Smooth muscle cell of the brain vasculature (primary cell): ENCODE results near the gene PDLIM4.
A peak's percentile ranks its signal among the peaks of the same experiment; 100 is the strongest.

ENCODE experiments used
- DNase-seq: peaks from one replicate; pipeline ENCODE4 v3.0.0-alpha.2; 2012; ENCODE audit warnings: low read depth, low spot score

The PDLIM4 gene

DNA sequence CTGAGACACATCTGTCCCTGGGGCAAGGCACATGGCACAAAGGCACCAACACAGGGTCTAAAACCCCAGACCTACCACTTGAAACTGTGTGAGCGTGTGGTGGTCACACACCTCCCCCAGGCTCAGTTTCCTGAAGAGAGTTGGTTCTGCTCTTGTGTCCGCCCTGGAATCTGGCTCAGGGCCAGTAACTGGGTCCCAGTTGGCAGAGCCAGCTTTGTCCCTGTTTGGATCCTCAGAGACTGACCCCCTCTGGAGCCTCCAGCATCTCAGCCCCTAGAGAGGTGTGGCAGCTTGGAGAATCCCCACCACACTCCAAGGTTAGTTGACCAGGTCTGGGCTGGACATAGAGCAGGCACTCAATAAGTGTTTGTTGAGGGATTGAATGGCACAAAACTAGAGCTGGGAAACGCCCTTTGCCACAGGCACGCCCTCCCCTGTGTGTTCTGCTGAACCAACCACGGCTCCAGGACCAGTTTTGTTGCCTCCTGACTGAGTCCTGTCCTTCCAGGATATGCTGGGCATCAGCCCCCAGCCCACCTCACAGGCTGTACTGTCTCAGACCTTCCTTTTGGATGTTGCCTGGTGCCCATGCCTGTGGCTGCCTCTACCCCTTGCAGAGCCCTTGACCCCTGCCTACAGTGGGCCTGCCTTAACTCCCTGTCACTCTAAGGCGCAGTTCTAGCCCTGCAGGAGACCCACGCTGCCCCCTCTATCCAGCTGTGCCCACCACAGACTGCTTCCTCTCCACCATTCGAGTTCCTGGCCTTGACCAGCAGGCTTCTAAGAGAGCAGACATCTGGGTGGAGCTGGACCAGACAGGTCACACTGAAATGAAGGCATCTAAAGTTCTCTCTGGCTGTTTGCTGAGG is 3.8 kb upstream of the PDLIM4 start:
- DNase-seq, result no peak

- DNase-seq, result no peak
Measured at GRCh38 chr5:132254321-132254977, 3.0 kb upstream of the PDLIM4 start.

DNA sequence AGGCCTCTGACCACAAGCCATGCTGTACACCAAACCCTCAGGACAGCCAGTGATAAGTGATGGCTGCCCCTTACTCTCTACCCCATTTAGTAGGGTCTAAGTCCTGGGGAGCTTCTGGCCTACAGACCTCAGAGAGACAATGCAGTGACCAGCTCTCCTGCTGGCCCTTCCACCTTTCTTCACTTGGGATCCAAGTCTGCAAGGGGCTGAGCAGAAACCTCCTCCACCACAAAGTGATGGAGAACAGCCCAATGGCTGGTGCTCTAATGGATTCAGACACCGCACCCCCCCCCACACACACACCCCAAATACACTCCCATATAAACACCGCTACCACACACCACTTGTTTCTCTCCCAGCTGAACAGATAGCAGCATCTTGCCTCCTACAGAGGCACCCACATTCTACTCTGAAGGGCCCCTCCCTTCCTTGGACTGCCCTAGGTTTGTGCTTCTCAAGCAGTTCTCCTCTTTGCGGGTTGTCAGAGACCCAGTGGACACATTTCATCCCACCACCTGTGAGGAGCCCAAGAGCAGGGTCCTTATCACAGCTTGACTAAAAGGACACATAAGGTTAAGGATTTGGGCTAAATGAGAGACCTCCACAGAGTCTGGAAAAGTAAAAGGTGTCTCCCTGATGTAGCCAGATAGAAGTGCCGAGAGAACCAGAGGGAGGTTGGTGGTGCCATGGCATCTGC is 1.3 kb upstream of the PDLIM4 start:
- no peak for DNase-seq

DNA sequence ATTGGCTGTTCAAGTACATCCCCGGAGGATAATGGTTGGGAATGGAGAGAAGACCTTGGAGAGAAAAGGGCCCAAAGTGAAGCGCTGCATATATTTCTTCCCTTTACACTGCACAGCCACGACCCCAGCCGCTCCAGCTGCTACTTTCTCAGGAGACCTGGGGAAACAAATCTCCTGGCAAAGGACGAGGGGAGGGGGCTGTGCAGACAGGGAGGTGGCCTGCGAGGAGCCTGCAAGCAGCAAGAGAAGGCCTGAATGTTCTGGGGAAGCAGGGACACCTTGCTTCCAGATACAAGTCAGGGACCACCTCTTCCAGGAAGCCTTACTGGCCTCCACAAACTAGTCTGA is 739 bp upstream of the PDLIM4 start:
- no peak for DNase-seq

DNA sequence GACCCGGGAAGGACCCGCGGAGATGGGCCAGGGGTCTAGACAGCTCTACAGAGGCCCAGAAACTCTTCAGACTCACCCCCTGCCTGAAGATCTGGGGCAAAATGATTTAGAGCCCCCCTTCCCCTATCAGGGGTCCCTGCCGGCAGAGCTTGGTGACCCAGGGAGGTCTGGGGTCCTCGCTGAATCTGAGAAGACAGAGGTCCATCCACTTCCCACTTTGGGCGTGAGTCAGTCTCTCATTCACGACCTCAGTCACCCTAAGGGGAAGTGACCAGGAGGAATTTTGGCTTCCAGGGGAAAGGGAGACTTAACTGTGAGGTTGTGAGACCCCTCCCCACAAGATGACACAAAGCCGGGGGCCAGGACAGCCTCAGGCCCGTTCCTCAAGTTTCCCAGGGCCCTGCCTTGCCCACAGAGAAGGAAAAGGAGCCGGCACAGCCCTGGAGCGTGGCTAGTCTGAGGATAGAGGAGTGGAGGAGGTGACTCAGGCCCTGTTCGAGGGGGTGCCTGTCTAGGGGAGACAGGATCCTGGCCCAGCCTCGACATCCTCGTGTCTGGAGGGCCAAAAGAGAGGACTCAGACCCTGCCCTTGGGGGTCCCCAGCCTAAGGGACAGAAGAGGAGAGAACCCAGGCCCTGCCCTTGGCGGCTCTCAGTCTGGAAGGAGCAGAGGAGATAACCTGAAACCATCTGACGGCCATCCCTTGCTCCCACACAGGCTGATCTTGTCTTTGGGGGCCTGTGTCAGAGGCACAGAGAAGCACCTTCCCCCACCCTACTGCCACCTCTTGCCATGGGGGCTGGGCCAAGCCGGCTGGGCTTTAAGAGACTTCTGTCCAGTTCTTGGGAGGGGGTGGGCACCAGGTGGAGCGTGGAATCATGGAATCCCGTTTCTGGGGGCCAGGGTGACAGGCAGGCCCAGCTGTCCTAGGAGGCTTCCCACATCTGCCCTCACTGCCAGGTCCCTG is 889 bp downstream of the PDLIM4 start:
- DNase-seq, result no peak

DNA sequence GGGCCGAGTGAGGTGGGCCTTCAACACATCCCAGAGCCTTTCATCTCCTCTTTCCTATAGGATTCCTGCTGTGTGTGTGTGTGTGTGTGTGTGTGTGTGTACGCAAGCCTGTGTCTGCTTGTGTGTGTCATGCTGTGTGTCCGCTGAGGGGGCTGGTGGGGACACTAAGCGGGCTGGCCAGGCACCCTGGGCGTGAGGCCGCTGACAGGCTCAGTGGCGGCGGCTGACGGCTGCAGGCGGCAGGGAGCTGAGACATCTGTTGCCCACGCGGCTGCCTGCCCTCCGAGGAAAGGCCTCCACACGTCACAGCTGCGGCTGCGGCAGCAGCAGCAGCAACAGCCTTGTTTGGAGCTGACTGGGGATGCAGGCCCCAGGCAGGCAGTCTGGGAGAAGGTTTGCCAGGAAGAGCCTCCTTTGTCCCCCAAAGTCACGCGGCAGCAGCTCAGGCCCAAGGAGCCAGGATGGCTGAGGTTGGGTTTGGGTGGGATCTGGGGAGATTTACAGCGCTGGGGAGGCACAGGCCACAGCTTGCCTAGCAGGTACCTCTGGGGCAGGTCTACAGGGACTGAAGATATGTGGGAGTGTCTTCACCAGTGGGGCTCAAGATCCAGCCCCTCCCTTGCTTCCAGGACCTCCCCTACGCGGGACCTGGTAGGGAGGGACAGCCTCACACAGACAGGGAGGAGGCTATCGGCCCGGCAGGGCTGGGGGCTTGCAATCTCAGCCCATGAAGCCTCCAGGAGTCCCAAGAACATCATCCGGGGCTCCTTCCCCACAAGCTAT is 1.8 kb downstream of the PDLIM4 start:
- DNase-seq, result peak; percentile 65

DNA sequence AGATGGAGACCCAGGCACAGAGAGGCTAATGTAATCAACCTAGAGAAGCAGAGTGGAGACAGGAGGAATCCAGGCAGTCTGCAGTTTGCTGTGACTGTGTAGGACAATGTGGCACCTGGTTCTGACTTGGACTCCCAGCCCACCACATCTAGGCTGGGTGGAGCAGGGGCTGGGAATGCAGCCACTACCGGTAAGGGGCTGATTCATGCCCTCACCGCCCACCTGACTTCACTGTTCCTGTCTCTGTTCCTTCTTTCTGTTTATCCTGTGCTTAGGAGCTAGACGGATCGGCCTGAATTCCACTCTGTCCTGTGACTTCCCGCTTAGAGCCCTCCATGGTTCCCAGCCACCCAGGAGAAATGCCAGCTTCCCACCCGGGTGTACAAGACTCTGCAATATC is 2.6 kb downstream of the PDLIM4 start:
- DNase-seq, result no peak

GRCh38 chr5:132260714-132261551 is 3.4 kb downstream of the PDLIM4 start:
- no peak for DNase-seq

DNA sequence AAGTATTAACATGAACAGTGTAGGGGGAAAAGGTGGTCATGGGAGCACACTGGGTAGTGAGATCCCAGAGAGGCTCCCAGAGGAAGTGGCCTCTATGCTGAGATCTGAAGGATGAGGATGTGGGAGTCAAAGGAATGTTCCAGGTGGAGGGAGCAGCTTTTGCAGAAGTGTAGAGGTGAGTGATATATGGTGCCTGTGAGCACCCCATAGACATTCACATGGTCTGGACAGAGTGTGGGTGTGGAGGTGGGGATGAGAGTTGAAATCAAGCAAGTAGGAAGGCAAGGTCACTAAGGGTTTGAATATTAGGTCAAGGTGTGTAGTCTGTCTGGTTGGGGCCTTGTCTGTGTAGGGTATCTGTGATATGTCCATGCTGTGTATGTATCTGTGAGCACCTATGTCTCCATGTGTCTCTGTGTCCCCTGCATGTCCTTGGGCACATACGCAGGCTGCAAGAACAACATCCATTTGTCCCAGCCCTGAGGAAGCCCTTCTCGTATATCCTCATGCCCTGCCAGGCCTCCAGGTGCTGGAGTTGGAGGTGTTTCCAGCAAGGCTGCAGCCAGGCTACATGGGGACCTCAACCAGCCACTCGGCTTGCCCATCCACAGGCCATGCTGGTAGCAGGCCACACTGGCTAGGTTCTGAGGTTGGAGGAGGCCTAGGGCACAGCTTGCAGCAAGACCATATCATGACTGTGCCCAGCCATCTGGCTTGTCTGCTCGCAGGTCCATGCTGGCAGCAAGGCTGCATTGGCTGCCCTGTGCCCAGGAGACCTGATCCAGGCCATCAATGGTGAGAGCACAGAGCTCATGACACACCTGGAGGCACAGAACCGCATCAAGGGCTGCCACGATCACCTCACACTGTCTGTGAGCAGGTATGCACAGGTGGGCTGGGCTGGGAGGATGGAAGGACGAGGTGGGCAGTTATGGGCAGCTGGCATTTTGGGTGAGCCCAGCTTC is 4.7 kb downstream of the PDLIM4 start:
- DNase-seq, result no peak

DNA sequence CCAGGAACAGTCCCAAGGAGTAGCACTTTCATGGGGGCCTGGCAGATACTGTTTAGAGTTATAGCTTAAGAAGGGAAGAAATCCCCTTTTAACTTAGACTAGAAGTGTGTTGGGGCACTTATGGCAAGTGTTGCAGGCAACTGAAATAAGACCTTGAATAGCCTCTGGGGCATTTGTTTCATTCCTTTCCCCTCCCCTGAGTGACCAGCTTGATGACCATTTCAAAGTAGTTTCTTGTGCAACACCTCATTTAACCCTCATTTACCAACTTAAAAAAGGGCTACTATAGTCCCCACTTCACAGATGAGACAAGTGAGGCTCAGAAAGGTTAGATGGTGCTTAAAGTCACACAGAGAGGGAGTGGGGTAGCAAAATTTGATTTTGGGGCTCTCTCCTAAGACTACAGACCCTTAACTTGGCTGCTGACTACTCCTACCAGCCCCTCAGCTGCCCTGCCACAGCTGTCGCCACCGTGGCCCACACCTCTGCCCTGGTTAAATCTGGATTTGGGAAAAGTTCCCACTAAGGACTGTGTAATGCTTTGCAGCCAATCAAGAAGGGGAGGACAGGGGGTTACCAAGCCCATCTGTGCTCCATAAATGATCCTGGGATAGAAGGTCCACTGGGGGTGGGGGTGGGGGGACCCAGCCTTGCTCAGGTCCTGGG is 5.5 kb downstream of the PDLIM4 start:
- DNase-seq, result no peak

DNA sequence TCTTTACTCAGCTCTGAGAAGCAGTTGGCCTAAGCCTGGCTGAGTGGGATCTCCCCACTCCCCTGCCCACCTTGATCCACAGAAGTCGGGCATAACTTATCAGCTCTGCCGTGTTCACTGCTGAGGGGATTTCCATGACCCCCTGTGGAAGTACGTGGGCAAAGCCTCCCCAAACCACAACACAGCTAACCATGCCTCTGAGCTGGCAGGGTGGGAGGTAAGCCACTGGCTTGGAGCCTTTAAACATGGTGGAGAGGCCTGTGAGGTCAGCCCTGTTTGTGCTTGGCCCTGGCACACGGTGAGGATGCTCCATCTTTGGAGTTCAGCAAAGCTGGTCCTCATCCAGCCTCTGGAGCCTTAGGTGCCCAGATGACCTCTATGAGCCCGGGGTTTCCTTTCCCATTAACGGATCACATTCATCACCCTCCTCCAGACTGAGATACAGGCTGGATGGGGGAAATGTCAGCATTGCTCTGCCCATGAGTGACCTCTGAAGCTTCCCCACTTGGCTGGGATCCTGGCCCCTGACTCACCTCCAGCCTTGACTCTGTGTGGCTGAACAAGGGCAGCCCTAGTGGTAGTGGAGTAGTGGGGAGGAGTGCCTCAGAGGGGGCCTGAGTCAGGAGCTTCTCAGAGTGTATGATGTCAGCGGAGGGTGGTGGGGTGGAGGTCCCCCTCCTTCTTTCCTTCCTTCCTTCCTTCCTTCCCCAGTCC is 6.2 kb downstream of the PDLIM4 start:
- no peak for DNase-seq

DNA sequence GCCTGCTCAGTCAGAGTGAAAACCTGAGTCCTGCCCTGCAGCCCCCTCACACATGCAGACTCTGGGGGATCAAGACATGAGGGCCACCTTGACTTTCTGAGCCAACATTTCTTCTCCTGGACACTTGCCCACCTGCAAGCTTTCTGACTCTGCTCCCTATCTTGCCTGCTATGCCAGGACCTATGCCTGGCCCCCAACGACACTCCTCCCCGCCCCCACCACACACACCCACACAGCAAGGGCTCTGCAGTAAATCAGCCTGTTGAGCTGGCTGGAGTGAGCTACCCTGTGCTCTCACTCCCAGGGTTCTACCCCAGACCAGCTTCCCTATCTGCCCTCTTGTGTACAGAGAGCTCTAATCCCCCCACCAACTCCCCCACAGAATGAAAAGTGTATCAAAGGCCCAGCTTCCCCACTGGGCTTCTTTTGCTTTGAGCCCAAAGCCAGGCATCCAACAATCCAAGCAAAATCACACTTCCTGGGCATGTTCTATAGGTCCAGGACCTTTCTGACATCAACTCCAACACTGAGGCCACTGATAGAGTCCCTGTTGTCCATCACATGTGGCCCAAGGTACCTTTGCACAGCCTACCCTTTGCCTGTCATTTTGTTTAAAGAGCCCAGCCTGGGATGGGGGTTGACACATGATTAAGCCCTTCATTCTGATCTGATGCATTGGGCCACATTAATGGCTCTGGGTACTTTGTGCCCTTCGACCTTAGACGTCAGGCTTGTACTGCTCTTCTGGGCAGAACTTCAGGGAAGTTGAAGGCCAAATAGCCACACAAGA is 7.2 kb downstream of the PDLIM4 start:
- no peak for DNase-seq

DNA sequence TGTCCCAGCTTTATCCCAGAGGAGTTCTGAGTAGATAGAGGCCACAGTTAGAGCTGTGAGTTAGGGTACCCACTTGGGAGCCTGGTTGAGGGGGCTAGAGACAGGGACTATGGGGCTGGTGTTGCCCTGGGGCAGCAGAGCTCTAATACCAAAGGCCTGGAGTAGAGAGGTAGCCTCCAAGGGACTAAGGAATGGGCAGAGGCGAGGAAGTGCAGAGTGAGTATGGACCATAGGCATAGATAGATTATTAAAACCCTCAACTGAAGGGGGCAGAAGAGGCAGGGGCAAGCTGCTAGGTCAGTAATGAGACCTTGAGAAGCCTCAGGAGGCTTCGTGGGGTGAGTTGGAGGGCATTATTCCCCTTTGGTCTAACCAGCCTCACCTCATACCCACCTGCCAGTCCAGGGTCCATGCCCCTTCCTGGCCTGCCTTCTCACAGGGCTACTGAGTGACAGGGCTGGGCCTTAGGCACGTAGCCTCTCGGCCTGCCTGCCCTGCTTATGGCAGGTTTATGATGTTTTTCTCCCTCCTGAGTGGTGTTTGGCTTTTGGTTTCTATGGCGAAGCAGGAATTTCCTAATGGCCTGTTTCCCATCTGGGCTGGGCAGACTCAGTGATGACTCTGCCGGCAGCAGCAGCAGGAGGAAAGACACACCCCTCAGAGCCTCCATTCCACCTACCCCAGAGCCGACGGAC is 8.0 kb downstream of the PDLIM4 start:
- peak; percentile 78 for DNase-seq

DNA sequence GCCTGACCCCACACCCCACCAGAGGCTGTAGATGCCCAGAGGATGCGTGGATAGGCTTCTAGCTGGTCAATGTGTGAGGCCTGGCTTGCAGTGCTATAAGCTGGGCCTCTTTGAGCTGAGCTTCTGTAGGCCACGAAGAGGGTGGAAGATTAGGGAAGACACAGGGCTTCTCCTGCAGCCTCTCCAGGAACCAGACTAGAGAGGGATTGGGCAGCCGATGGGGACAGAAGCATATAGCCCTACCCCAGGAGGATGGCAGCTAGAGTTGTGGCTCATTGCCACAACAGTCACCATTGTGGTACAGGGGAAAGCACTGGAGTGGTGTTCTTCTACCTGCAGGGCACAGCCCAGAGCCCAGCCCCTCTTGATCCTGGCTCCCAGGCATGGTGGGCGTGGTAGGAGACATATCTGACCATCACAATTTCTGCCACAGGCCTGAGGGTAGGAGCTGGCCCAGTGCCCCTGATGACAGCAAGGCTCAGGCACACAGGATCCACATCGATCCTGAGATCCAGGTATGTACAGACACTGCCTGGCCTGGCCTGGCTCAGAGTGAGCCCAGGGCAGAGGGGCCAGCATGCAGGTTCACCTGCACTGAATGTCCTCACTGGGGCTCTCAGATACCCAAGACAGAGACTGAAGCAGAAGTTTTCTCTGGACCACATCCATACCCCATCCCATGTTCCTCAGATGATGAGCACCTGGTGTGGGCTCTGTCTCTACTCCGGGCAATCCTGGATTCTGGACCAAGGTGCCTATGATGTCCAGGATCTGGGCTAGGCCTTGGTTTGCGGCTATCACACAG is 8.7 kb downstream of the PDLIM4 start:
- no peak for DNase-seq

- no peak for DNase-seq
Measured at GRCh38 chr5:132266836-132267160, 9.3 kb downstream of the PDLIM4 start.
